ENCODE results near the gene POU3F3. TPM values are rescaled to one million over a fixed set of nuclear protein-coding genes. Genes with fewer than 3 reads are reported as not detected.

POU3F3 gene
- total and polyA plus RNA-seq, 2 of the 8 experiments (the other 6 are each of a cell fraction or from before 2014, with no cell fraction given) = 0.09 TPM; not detected in 1

GRCh38 chr2:104831742-104832141, 22.2 kb upstream of the POU3F3 start:
- ChIA-PET CTCF (ENCODE audit: partially characterized antibody) (interaction anchor here (0.6 to 1.0 kb wide), 2 partner anchors 15 to 194 kb away, joined by 3 read pairs; no protein-coding TSS in a partner anchor), POLR2A (ENCODE audit: partially characterized antibody) (no interaction called here)
- no peak overlapping the region for H3K56ac ChIP-seq (replicated peaks; ENCODE audit: insufficient read length, low read depth, low read length)
- H3K79me2 ChIP-seq (ENCODE audit: control insufficient read depth in 1 of 2, insufficient read depth in 2 of 2, low read length in 2 of 2) = no peaks in the 10 kb centered on the region
- H3K18ac ChIP-seq (ENCODE audit: extremely low read depth, low read length) = no peak overlapping the region
- H3K4ac ChIP-seq (replicated peaks; ENCODE audit: insufficient read length, low read depth, low read length) = no peak overlapping the region
- 83% methylated on average over 1 of the region's 1 CpG; no CpG with 5 or more reads in 1 of the 2 experiments for WGBS, 2 experiments (ENCODE audit: extremely low coverage in 1 of 2, insufficient coverage in 1 of 2, insufficient read length in 1 of 2, insufficient replicate concordance in 2 of 2, low coverage in 1 of 2, low lambda C conversion rate in 2 of 2, missing lambda C conversion rate in 1 of 2)
- no peak overlapping the region for H3K4me3 ChIP-seq (ENCODE audit: extremely low read depth in 1 of 4, insufficient read depth in 2 of 4, low read depth in 3 of 4, low read length in 4 of 4)
- H3K4me1 ChIP-seq (replicated peaks in 1 of 4; ENCODE audit: control insufficient read depth in 3 of 4, insufficient read depth in 4 of 4, low read length in 3 of 4) = no peaks in the 10 kb centered on the region
- H3K23me2 ChIP-seq (ENCODE audit: low read depth, low read length) = no peaks in the 10 kb centered on the region
- H3K9me3 ChIP-seq (ENCODE audit: insufficient read depth in 2 of 2, low read depth in 1 of 2, low read length in 1 of 2) = no peaks in the 10 kb centered on the region
- no peak overlapping the region for H2AK5ac ChIP-seq (ENCODE audit: low read depth, low read length)
- no peak overlapping the region for H2BK15ac ChIP-seq (ENCODE audit: low read length)
- no peak overlapping the region for H2BK120ac ChIP-seq (replicated peaks; ENCODE audit: low read depth, low read length)
- H3K4me2 ChIP-seq (ENCODE audit: insufficient read depth in 1 of 2, low read depth in 2 of 2, low read length in 2 of 2) = no peak overlapping the region
- no peak overlapping the region for H3K9ac ChIP-seq (replicated peaks in 1 of 4; ENCODE audit: extremely low read depth in 1 of 4, low read depth in 3 of 4, low read length in 3 of 4)
- no peak overlapping the region for H2AFZ ChIP-seq (ENCODE audit: low read length)
- no peak for FAIRE-seq
- H2BK20ac ChIP-seq (ENCODE audit: low read length) = no peak overlapping the region
- H4K91ac ChIP-seq (replicated peaks; ENCODE audit: insufficient read length, low read length) = no peak overlapping the region
- H3K79me1 ChIP-seq (ENCODE audit: low read depth, low read length) = no peaks in the 10 kb centered on the region
- no peak overlapping the region for H3K23ac ChIP-seq (ENCODE audit: insufficient read length)
- DNase-seq (ENCODE audit: low read depth in 1 of 2, low spot score in 2 of 2) = no peak
- H4K5ac ChIP-seq (ENCODE audit: insufficient read length, low read depth, low read length) = no peak overlapping the region
- no peak overlapping the region for H3K14ac ChIP-seq (ENCODE audit: insufficient read length)
- no peak overlapping the region for H2BK5ac ChIP-seq (ENCODE audit: low read depth, low read length)
- H4K8ac ChIP-seq (ENCODE audit: extremely low read depth, insufficient read depth, low read length) = no peak overlapping the region
- no peaks in the 10 kb centered on the region for H3K36me3 ChIP-seq (ENCODE audit: control insufficient read depth in 2 of 4, insufficient read depth in 4 of 4, low read length in 3 of 4)
- H2BK12ac ChIP-seq (ENCODE audit: low read depth, low read length) = no peak overlapping the region
- no peaks in the 10 kb centered on the region for H3K27me3 ChIP-seq (replicated peaks in 1 of 4; ENCODE audit: control insufficient read depth in 3 of 4, extremely low read depth in 1 of 4, insufficient read depth in 3 of 4, low read length in 3 of 4)
- H4K20me1 ChIP-seq (replicated peaks in 1 of 2; ENCODE audit: control insufficient read depth in 1 of 2, insufficient read depth in 2 of 2, low read length in 2 of 2) = no peaks in the 10 kb centered on the region
- H3K27ac ChIP-seq (ENCODE audit: low read depth, low read length) = no peak overlapping the region
- TF ChIP-seq SIRT6 (IDR thresholded peaks at IDR 0.05; ENCODE audit: low read length) = no peak
- no peak for TF ChIP-seq POU5F1 (IDR thresholded peaks at IDR 0.05; ENCODE audit: low read depth, low read length)
- no peak for TF ChIP-seq TCF12 (IDR thresholded peaks at IDR 0.05; ENCODE audit: low read depth, low read length)
- no peak for TF ChIP-seq ASH2L (IDR thresholded peaks at IDR 0.05; ENCODE audit: low read length)
- no peak for TF ChIP-seq SUZ12 (IDR thresholded peaks at IDR 0.05; ENCODE audit: low read length)
- no peak for TF ChIP-seq EZH2 (IDR thresholded peaks at IDR 0.05; ENCODE audit: low read depth, low read length, severe bottlenecking)
- no peak for TF ChIP-seq CTCF (IDR thresholded peaks at IDR 0.05; ENCODE audit: control extremely low read depth in 1 of 3, insufficient read depth in 1 of 3, low read depth in 1 of 3, low read length in 3 of 3)
- TF ChIP-seq BRCA1 (IDR thresholded peaks at IDR 0.05; ENCODE audit: low read depth, low read length) = no peak
- TF ChIP-seq TEAD4 (IDR thresholded peaks at IDR 0.05; ENCODE audit: low read depth, low read length) = no peak
- no peak for TF ChIP-seq RAD21 (IDR thresholded peaks at IDR 0.05 in 1 of 2, conservative IDR thresholded peaks at IDR 0.05 in 1 of 2; ENCODE audit: low read depth in 2 of 2, low read length in 2 of 2)
- TF ChIP-seq BACH1 (IDR thresholded peaks at IDR 0.05; ENCODE audit: low read length) = no peak
